Amniotic epithelial cell (primary cell): Measurements from ENCODE around the gene LBR.

Source experiments
- DNase-seq: peaks from one replicate; pipeline ENCODE4 v3.0.0-alpha.2; 2010; ENCODE audit warnings: low read depth

Gene LBR

GRCh38 chr1:225464851-225465792, 37.3 kb upstream of the LBR start:
- DNase-seq = no peak

DNA sequence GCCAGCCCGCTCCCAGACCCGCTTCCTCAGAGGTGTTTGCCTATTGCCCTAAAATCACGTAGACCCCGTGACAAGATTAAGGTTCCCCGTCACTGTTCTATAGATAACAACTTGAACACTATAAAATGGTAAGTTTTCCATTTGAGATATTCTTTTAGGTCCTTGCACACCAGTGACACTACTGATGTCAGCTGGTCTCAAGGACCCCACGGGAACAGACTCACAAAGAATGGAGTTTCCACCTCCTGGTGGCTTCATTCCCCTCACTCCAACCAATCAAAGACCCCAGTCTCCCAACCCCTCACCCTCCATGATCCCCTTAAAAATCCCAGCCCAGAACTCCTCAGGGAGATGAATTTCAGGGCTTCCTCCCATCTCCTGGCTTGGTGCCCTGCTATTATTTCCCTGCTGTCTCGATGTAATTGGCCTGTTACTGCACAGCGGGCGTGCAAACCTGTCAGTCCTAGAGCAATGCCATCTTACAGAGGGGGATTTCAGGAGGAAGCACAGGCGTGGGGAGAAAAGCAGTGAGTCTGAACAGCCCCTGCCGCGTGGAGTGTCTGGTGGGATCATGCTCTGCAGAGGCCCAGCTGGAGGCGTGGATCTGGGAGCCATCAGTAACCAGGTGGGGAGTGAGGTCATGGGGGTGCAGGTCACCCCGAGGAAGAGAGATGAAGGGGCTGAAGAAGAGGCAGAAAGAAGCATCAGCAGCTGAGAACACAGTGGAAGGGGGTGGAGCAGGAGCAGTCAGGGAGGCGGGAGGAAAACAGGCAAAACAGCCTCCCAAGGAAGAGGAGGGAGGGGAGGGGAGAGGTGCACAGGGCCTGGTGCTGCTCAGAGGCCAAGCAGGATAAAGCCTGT, 35.1 kb upstream of the LBR start:
- no peak for DNase-seq

- no peak for DNase-seq
Measured at GRCh38 chr1:225462429-225462713, 34.5 kb upstream of the LBR start.

DNA sequence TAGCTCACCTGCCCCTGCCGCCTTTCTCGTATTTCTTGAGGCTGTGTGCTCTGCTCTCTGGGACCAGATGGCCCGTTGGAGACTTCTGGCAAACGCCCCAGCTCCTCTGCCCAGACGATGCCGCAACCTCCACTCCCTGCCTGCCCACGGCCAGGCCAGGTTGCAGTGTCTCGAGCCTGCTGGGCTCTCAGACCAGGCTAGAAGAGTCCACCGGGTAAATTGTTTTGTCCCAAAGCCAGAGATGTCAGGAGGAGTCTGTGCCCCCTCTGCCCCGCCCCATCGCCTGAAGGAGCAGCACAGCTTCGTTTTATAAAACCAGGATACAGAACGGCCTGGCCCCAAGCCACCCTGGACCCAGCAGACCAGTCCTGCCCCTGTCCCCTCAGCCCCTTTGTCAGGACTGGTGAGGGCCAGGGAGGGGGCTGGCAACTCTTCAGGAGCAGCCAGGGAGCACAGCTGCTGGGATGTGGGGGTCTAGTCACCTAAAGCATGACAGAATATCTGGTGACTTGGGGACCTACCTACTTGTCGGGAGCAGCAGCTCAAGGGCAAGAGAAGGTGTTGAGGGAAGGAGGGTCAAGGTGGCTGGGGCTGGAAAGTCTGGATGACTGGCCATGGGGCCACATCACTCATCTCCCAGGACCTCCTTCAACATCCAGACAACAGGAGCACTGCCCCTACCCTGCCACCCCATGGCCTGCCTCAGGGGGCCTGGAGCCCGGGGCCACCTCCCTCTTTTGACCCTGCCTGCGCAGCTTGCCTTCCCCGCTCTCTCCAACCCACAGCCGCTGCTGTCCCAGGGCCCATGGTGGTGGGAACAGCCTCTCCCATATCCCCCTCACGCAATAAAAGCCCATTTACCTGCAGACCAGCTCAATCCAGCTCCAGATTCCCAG, 33.9 kb upstream of the LBR start:
- DNase-seq = no peak

GRCh38 chr1:225460737-225461532, 33.1 kb upstream of the LBR start:
- no peak for DNase-seq

DNA sequence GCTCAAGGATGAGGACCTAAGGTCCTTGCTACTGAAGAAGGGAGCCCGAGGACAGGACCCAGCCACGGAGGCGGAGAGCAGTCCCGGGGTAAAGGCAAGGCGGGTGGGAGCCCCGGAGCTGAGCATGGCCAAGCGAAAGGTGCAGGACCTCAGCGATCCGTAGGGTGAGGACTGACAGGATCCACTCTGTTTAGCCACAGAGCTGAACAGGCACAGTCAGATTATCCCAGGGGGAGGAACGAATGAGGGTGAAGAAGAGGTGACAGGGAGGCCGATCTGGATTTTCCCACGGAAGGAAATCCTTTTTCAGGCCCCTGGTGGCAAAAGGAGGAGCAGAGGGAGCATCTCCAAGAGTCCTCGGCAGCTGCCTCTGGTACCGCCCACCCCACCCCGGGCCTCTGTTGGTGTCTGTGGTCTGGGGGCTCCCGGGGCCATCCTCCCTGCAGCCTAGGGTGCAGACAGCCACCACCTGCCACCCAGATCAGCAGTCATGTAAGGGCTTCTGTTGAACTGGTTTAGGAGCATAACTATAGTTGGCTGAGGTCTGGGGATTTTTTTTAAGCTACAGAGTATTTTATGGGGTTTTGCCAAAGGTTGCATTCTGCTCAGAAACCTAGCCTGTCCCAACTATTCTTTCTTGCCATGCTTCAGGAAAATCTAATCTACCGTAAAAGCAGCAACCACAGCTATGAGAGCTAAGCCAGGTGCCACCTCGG, 32.3 kb upstream of the LBR start:
- no peak for DNase-seq

DNA sequence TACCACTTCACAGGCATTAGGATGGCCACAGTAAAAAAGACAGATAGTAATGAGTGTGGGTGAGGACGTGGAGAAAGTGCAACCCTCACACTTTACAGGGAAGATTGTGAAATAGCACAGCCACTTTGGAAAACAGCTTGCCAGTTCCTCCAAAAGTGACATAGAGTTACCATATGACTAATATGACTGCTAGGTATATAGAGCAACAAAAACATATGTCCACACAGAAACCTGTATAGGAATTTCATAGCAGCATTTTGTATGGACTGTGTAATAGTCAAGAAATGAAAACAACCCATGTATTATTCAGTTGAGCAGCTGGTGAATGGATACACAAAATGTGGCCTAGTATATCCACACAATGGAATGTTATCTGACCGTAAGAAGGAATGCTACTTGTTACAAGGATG, 30.4 kb upstream of the LBR start:
- DNase-seq = peak; percentile 75

DNA sequence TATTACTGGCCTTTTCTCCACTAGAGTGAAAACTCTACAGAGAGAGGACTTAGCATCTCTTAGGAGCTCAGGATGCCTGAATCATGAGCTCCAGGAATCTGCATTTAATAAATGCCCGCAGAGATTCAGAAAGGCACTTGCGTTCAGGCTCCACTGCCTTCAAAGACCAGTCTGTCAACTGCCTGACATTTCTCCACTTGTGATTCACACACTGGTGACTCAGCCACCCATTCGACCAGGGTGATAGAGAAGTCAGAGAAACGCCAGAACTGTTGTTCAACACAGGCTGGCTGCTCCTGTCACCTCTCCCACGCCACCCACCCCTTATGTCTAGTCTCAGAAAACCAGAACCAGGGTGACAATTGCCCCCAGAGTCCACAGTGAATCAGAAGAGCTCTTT, 26.9 kb upstream of the LBR start:
- peak; percentile 85 for DNase-seq

- DNase-seq = peak; percentile 63
Measured at GRCh38 chr1:225453797-225454648, 26.2 kb upstream of the LBR start.

DNA sequence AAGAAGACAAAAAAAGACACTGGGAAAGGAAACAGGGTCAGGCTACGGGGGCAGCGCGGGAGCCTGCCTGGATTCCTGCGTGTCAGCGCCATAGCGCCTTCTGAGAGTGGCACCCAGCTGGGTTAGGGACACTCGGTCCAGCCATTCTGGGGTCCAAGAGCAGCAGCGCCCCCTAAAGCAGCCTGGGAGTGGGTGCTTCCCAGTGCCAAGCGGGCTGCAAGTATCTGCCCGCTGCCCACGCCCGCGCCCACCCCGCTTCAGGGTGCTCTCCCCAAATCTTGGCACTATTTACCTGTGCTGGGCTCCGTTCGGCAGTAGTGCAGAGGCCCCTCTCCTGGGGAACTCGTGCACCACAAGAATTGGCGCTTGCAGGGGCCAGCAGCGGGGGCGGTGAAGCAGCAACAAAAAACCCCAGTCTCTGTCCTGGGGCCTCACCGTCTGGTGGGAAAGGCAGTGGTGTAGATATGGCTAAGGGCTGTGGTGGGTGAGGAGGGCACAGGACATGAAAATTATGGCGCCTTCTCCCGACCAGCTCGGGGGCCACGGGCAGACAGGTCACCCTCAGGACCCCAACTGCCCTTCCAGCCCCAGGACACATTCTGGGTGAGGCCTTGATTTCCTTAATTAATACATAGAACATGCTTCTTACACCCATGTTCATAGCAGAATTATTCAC, 24.1 kb upstream of the LBR start:
- no peak for DNase-seq

DNA sequence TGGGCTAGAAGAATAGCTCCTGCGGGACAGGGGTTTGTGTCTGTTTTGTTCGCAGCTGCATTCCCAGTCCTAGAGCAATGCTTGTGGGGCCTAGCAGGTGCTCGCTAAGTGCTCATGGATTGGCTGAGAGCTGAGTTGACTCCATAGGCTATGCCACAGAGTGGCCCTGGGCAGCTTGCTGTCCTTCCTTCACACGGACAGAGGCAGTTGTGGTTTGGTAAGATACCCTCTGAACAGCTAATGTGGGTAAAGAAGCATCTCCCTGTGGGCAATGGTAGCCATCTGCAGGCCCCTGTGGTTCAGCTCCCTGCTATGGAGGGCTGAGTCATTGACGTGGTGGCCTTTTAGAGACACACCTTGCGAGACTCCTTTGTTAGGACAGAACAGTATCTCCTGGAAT, 23.5 kb upstream of the LBR start:
- no peak for DNase-seq

- no peak for DNase-seq
Measured at GRCh38 chr1:225450491-225451191, 22.8 kb upstream of the LBR start.

- DNase-seq = no peak
Measured at GRCh38 chr1:225449774-225450173, 21.9 kb upstream of the LBR start.

GRCh38 chr1:225449261-225449660, 21.4 kb upstream of the LBR start:
- DNase-seq = no peak

- DNase-seq = no peak
Measured at GRCh38 chr1:225448146-225448805, 20.4 kb upstream of the LBR start.

DNA sequence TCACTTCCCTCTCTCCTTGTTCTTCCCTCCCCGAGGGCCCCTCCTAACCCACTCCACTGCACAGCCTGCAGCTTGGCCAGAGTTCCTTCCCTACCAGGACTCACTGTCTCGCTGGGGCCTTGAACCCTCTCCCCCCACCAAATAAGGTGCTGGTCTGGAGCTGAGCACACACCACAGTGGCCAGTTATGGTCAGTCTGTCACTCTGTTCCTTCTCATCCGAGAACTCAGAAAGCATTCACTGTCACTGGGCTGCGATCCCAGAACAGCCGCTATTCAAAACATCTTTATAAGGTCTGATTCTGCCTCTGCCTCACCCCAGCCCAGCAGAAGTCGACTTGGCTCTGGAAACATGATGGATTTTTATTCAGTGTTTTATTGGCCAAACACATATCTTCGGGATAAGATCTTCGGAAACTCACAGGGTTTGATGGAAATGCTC, 19.8 kb upstream of the LBR start:
- no peak for DNase-seq

- no peak for DNase-seq
Measured at GRCh38 chr1:225446981-225447615, 19.3 kb upstream of the LBR start.

- no peak for DNase-seq
Measured at GRCh38 chr1:225446595-225446960, 18.7 kb upstream of the LBR start.
